MM.1S (cell line): Measurements from ENCODE around the gene CUEDC2.
"Not testable (repeated sequence)": the region's sequence is repeated elsewhere in the genome, so short reads cannot be mapped to it uniquely, and the experiment has no call there.

Experiments
- DNase-seq: peaks from one replicate; pipeline ENCODE4 v3.0.0-alpha.2; 2015
- H2AFZ ChIP-seq: fragments of 300-600 bp; sonication (generic); 2 replicates; pipeline ENCODE4 v1.6.0; 2016; ENCODE audit warnings: antibody characterized with exemption, low read length
- H3F3A ChIP-seq: fragments of 300-600 bp; sonication (generic); 2 replicates; pipeline ENCODE4 v1.6.1; 2016; ENCODE audit warnings: mild to moderate bottlenecking, antibody characterized with exemption, low read length, moderate library complexity, mixed read lengths; ENCODE audit not compliant: insufficient read depth
- H3K27ac ChIP-seq: fragments of 300-600 bp; sonication (generic); 2 replicates; pipeline ENCODE4 v1.5.1; 2016; ENCODE audit warnings: mild to moderate bottlenecking, low read length
- H3K27me3 ChIP-seq: fragments of 300-600 bp; sonication (generic); replicated peaks from 2 replicates; pipeline ENCODE4 v1.6.0; 2016; ENCODE audit warnings: low read length; ENCODE audit not compliant: insufficient read depth
- H3K36me3 ChIP-seq: fragments of 300-600 bp; sonication (generic); replicated peaks from 2 replicates; pipeline ENCODE4 v1.6.1; 2016; ENCODE audit warnings: mild to moderate bottlenecking, low read length, mixed read lengths; ENCODE audit not compliant: insufficient read depth
- H3K4me1 ChIP-seq: fragments of 300-600 bp; sonication (generic); 2 replicates; pipeline ENCODE4 v1.6.1; 2016; ENCODE audit warnings: low read length, mixed read lengths
- H3K4me2 ChIP-seq: fragments of 300-600 bp; sonication (generic); 2 replicates; pipeline ENCODE4 v1.6.0; 2016; ENCODE audit warnings: low read depth, low read length
- H3K4me3 ChIP-seq: fragments of 300-600 bp; sonication (generic); 2 replicates; pipeline ENCODE4 v1.5.1; 2016; ENCODE audit warnings: low read length, mixed read lengths
- H3K79me2 ChIP-seq: fragments of 300-600 bp; sonication (generic); 2 replicates; pipeline ENCODE4 v1.6.1; 2016; ENCODE audit warnings: mixed run types, low read length, mixed read lengths
- H3K9ac ChIP-seq: fragments of 300-600 bp; sonication (generic); 2 replicates; pipeline ENCODE4 v1.6.1; 2016; ENCODE audit warnings: low read length, mixed read lengths
- H3K9me2 ChIP-seq: fragments of 300-600 bp; sonication (generic); replicated peaks from 2 replicates; pipeline ENCODE4 v1.6.1; 2016; ENCODE audit warnings: mild to moderate bottlenecking, low read length, mixed read lengths; ENCODE audit not compliant: insufficient read depth
- H3K9me3 ChIP-seq: fragments of 300-600 bp; sonication (generic); replicated peaks from 2 replicates; pipeline ENCODE4 v1.6.1; 2016; ENCODE audit warnings: mild to moderate bottlenecking, low read length, mixed read lengths; ENCODE audit not compliant: insufficient read depth
- H4K20me1 ChIP-seq: fragments of 300-600 bp; sonication (generic); 2 replicates; pipeline ENCODE4 v1.6.1; 2016; ENCODE audit warnings: mild to moderate bottlenecking, low read length, moderate library complexity, mixed read lengths; ENCODE audit not compliant: insufficient read depth
- CTCF ChIP-seq: fragments of 300-600 bp; sonication (generic); IDR thresholded peaks from 2 replicates; pipeline ENCODE4 v1.5.1; 2016; ENCODE audit warnings: antibody characterized with exemption, low read length, mixed read lengths
- EZH2 ChIP-seq: fragments of 300-600 bp; sonication (generic); optimal IDR thresholded peaks from 2 replicates; pipeline ENCODE3; 2017; ENCODE audit warnings: low read depth, mild to moderate bottlenecking, antibody characterized with exemption, low read length, mixed read lengths
- EZH2phosphoT487 ChIP-seq: fragments of 300-600 bp; sonication (generic); IDR thresholded peaks from 2 replicates; pipeline ENCODE4 v1.6.1; 2018; ENCODE audit warnings: antibody characterized with exemption, low read length

Gene CUEDC2

GRCh38 chr10:102455893-102456471, 23.6 kb upstream of the CUEDC2 start:
- Histone ChIP-seq H4K20me1 (no peaks in the 10 kb centered on the region), H3K9ac (no peak overlapping the region), H3K4me2 (no peak overlapping the region), H3F3A (peaks cover 3% of the 10 kb centered on the region; the same call in 1 of the 2 replicates), H3K4me3 (no peak overlapping the region), H2AFZ (no peak overlapping the region), H3K27me3 (no peaks in the 10 kb centered on the region), H3K4me1 (peaks cover 11% of the 10 kb centered on the region), H3K9me3 (no peaks in the 10 kb centered on the region), H3K36me3 (no peaks in the 10 kb centered on the region), H3K27ac (no peak overlapping the region), H3K9me2 (no peaks in the 10 kb centered on the region), H3K79me2 (peaks cover 10% of the 10 kb centered on the region)
- no peak for DNase-seq
- TF ChIP-seq CTCF: no peak

- H3K79me2 ChIP-seq: peaks cover 12% of the 10 kb centered on the region
- H3K9ac ChIP-seq, H3K36me3 ChIP-seq, DNase-seq, H3F3A ChIP-seq, H4K20me1 ChIP-seq, H3K9me2 ChIP-seq, H3K4me3 ChIP-seq, H3K4me2 ChIP-seq, H3K27ac ChIP-seq, H3K27me3 ChIP-seq, H2AFZ ChIP-seq, H3K9me3 ChIP-seq, H3K4me1 ChIP-seq: not testable (repeated sequence)
Measured at GRCh38 chr10:102454662-102455487, 22.5 kb upstream of the CUEDC2 start.

GRCh38 chr10:102453502-102453901, 21.1 kb upstream of the CUEDC2 start:
- no peaks in the 10 kb centered on the region for H3K36me3 ChIP-seq
- no peaks in the 10 kb centered on the region for H4K20me1 ChIP-seq
- no peak overlapping the region for H3K4me2 ChIP-seq
- H3K4me3 ChIP-seq: no peak overlapping the region
- H3K9me3 ChIP-seq: no peaks in the 10 kb centered on the region
- no peak overlapping the region for H3K9ac ChIP-seq
- TF ChIP-seq CTCF: no peak
- H2AFZ ChIP-seq: no peak overlapping the region
- no peak for DNase-seq
- H3K27ac ChIP-seq: no peak overlapping the region
- no peaks in the 10 kb centered on the region for H3K27me3 ChIP-seq
- peaks cover 3% of the 10 kb centered on the region; the same call in 1 of the 2 replicates for H3F3A ChIP-seq
- H3K4me1 ChIP-seq: peaks cover 9% of the 10 kb centered on the region
- H3K9me2 ChIP-seq: no peaks in the 10 kb centered on the region
- peaks cover 12% of the 10 kb centered on the region for H3K79me2 ChIP-seq

GRCh38 chr10:102452672-102453340, 20.4 kb upstream of the CUEDC2 start:
- no peaks in the 10 kb centered on the region for H3K36me3 ChIP-seq
- no peak for DNase-seq
- H4K20me1 ChIP-seq: no peaks in the 10 kb centered on the region
- H3K4me2 ChIP-seq: no peak overlapping the region
- no peak for TF ChIP-seq CTCF
- TF ChIP-seq EZH2: no peak
- no peak for TF ChIP-seq EZH2phosphoT487
- H3K9me3 ChIP-seq: no peaks in the 10 kb centered on the region
- H3K9ac ChIP-seq: no peak overlapping the region
- no peak overlapping the region for H3K4me3 ChIP-seq
- H3K27me3 ChIP-seq: no peaks in the 10 kb centered on the region
- H3F3A ChIP-seq: peaks cover 3% of the 10 kb centered on the region; the same call in 1 of the 2 replicates
- H3K79me2 ChIP-seq: peaks cover 12% of the 10 kb centered on the region
- H2AFZ ChIP-seq: no peak overlapping the region
- H3K4me1 ChIP-seq: peaks cover 9% of the 10 kb centered on the region
- H3K9me2 ChIP-seq: no peaks in the 10 kb centered on the region
- no peak overlapping the region for H3K27ac ChIP-seq
